ENCODE measurements around the gene PTPRG. TPM values are rescaled to one million over a fixed set of nuclear protein-coding genes. Genes with fewer than 3 reads are reported as not detected.

PTPRG gene
- total RNA-seq, 1 experiment from 2014 or later: 69.3 TPM

- Mint-ChIP-seq H3K4me1 (peaks cover 27 to 32% of the 10 kb centered on the region in 2 experiments), H3K27ac (no peak overlapping the region), H3K36me3 (ENCODE audit: insufficient read depth in 1 of 3, low read depth in 3 of 3) (peaks cover 6 to 14% (median 13%) of the 10 kb centered on the region in 3 experiments; a peak in 5 of 7 replicates), H3K4me3 (no peak overlapping the region), H3K9me3 (no peaks in the 10 kb centered on the region), H3K27me3 (ENCODE audit: low read depth) (no peaks in the 10 kb centered on the region)
- H4K5ac ChIP-seq (ENCODE audit: insufficient read length, low read depth, low read length): no peak overlapping the region
- H2BK15ac ChIP-seq (ENCODE audit: low read depth, low read length): no peak overlapping the region
- no peak overlapping the region for H3K56ac ChIP-seq (ENCODE audit: insufficient read length, low read depth, low read length)
- H4K8ac ChIP-seq (replicated peaks; ENCODE audit: insufficient read length, low read depth, low read length): no peak overlapping the region
- WGBS (ENCODE audit: extremely low coverage, insufficient read length, low lambda C conversion rate): no CpG with 5 or more reads among the region's 3 CpGs
- no peaks in the 10 kb centered on the region for H3K79me2 ChIP-seq (ENCODE audit: insufficient read depth, low read length)
- no peak overlapping the region for H3K23ac ChIP-seq (ENCODE audit: insufficient read length, low read depth, low read length)
- no peak overlapping the region for H3K9ac ChIP-seq (ENCODE audit: extremely low read depth, insufficient read length, low read length)
- no peaks in the 10 kb centered on the region for H3K4me1 ChIP-seq (ENCODE audit: insufficient read depth, low read length)
- H2AFZ ChIP-seq (ENCODE audit: low read length): no peak overlapping the region
- no peak for TF ChIP-seq CTCF (conservative IDR thresholded peaks at IDR 0.05)
- no peak overlapping the region for H2BK5ac ChIP-seq (ENCODE audit: insufficient read length, low read length)
- H4K20me1 ChIP-seq (ENCODE audit: control insufficient read depth, insufficient read depth, insufficient read length): no peaks in the 10 kb centered on the region
- no peak overlapping the region for H3K18ac ChIP-seq (ENCODE audit: insufficient read length, low read depth, low read length)
- H3K4me2 ChIP-seq (ENCODE audit: insufficient read depth, insufficient read length, low read length): no peak overlapping the region
- no peak overlapping the region for H3T11ph ChIP-seq (ENCODE audit: low read length)
- H3K14ac ChIP-seq (ENCODE audit: insufficient read depth, low read length): no peak overlapping the region
- H4K91ac ChIP-seq (ENCODE audit: insufficient read length, low read depth, low read length): no peak overlapping the region
- no peak overlapping the region for H2BK12ac ChIP-seq (ENCODE audit: insufficient read length, low read depth, low read length)
- H2AK5ac ChIP-seq (ENCODE audit: insufficient read length, low read length): no peak overlapping the region
- no peaks in the 10 kb centered on the region for H3K9me3 ChIP-seq (ENCODE audit: control insufficient read depth, low read depth, low read length)
- H3K27me3 ChIP-seq (ENCODE audit: insufficient read depth, low read length): no peaks in the 10 kb centered on the region
- H3K23me2 ChIP-seq (ENCODE audit: insufficient read length, low read depth, low read length, poor library complexity, severe bottlenecking): peaks cover 3% of the 10 kb centered on the region
- H3K27ac ChIP-seq (ENCODE audit: insufficient read length, low read depth, low read length): no peak overlapping the region
- no peak for DNase-seq
- H3K79me1 ChIP-seq (ENCODE audit: insufficient read depth, low read depth, low read length, poor library complexity, severe bottlenecking): no peaks in the 10 kb centered on the region
- no peak overlapping the region for H2BK120ac ChIP-seq (ENCODE audit: low read depth, low read length, poor library complexity, severe bottlenecking)
- no peak overlapping the region for H2BK20ac ChIP-seq (ENCODE audit: low read depth, low read length, poor library complexity, severe bottlenecking)
- H3K4ac ChIP-seq (ENCODE audit: low read depth, low read length): no peak overlapping the region
These were observed 667.1 kb downstream of the PTPRG start for GRCh38 chr3:62228467-62228866.
